Measurements from ENCODE around the gene C1orf216. TPM values are rescaled to one million over a fixed set of nuclear protein-coding genes. Genes with fewer than 3 reads are reported as not detected.

C1orf216 gene
- total and polyA plus RNA-seq, 2 of the 8 experiments (the other 6 are each of a cell fraction or from before 2014, with no cell fraction given): 7.5 to 10.8 TPM

- TF ChIP-seq CHD7 (IDR thresholded peaks at IDR 0.05; ENCODE audit: insufficient replicate concordance, low read length): no peak
- TF ChIP-seq PHF8 (conservative IDR thresholded peaks at IDR 0.05; ENCODE audit: low read depth, low read length): no peak
- TF ChIP-seq POU5F1 (IDR thresholded peaks at IDR 0.05; ENCODE audit: low read depth, low read length): no peak
- TF ChIP-seq NRF1 (IDR thresholded peaks at IDR 0.05; ENCODE audit: low read depth, low read length): no peak
- TF ChIP-seq MAX (IDR thresholded peaks at IDR 0.05): no peak
- no peak for TF ChIP-seq SRF (IDR thresholded peaks at IDR 0.05; ENCODE audit: low read depth, low read length)
These were observed 29.6 kb upstream of the C1orf216 start (continued) for GRCh38 chr1:35748326-35748725.
